Mucosa of descending colon (tissue), 3 donors: ENCODE results near the gene SLC23A2. TPM values are rescaled to one million over a fixed set of nuclear protein-coding genes. Genes with fewer than 3 reads are reported as not detected.

Source experiments
- ATAC-seq: fragments of 200-7000 bp; cut with Tn5 transposase; one replicate; pipeline ENCODE4 v1.9.1; 2020; ENCODE audit warnings: mild to moderate bottlenecking, moderate library complexity
- DNase-seq, 3 donors: peaks; one replicate each; pipeline ENCODE4 v3.0.0-alpha.2; 2020
- H3K36me3 ChIP-seq: fragments of 200-600 bp; one replicate; pipeline ENCODE4 v1.8.0; 2021; ENCODE audit warnings: low read depth, mild to moderate bottlenecking
- H3K4me1 ChIP-seq: fragments of 200-600 bp; one replicate; pipeline ENCODE4 v1.8.0; 2021; ENCODE audit warnings: low read depth, mild to moderate bottlenecking
- H3K4me3 ChIP-seq: fragments of 200-600 bp; one replicate; pipeline ENCODE4 v1.8.0; 2021; ENCODE audit warnings: mild to moderate bottlenecking
- H3K9me3 ChIP-seq: fragments of 200-600 bp; one replicate; pipeline ENCODE4 v1.8.0; 2021; ENCODE audit warnings: mild to moderate bottlenecking
- intact Hi-C, 2 donors: fragments of 100-400 bp; cut with DNase I in 1 of 2; cut with micrococcal nuclease in 1 of 2; formaldehyde crosslinking; loops; one replicate each; pipeline versions ENCODE4 v1.11.0 to v1.11.1; 2022; cut with DNase I, micrococcal nuclease
- total RNA-seq, 3 donors: library from RNA; stranded (reverse); fragmentation: NEBNext Ultra II Directional in 2 of 3; extraction: Animal tissue kit (Norgen Biotek cat#: 25700) in 2 of 3; gene quantifications; one replicate each; pipeline versions ENCODE4 v1.2.1 to v1.2.4, GENCODE V29; 2021 to 2023
- TF ChIP-seq, protein P1 (sequence below): fragments of 200-600 bp; IDR thresholded peaks from one replicate; pipeline ENCODE4 v1.8.0; 2022; ENCODE audit warnings: antibody characterized with exemption, mild to moderate bottlenecking
- donor health status: DM: no; HTN: no; CAD: no; lungs with moderate emphysema.
- donor health status: DM: no; HTN: no; CAD: no.
- donor health status: DM: no; HTN: yes; CAD: no.

The SLC23A2 gene
- total RNA-seq, 3 donors from 2014 or later, result 9.1 to 15.4 (median 9.4) TPM

DNA sequence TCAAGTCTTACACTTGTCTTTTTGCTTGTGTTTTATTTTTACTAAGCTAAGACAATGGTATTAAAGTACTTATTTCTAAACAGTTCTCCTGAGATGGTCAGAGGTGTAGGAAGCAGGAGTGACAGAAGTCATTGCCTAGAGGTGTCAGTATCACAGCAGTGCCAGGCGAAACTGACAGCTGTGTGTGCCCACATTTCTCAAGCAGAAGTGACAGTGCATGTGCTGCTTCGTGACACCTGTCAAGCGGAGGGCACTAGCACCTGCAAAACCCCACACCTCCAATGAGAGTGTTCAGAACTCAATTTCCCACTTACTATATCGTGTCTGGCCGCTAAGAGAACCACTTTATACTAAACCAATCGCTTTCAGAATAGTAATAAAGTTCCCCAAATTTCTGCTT is 82.8 kb downstream of the SLC23A2 start:
- peak; percentile 23 for ATAC-seq

DNA sequence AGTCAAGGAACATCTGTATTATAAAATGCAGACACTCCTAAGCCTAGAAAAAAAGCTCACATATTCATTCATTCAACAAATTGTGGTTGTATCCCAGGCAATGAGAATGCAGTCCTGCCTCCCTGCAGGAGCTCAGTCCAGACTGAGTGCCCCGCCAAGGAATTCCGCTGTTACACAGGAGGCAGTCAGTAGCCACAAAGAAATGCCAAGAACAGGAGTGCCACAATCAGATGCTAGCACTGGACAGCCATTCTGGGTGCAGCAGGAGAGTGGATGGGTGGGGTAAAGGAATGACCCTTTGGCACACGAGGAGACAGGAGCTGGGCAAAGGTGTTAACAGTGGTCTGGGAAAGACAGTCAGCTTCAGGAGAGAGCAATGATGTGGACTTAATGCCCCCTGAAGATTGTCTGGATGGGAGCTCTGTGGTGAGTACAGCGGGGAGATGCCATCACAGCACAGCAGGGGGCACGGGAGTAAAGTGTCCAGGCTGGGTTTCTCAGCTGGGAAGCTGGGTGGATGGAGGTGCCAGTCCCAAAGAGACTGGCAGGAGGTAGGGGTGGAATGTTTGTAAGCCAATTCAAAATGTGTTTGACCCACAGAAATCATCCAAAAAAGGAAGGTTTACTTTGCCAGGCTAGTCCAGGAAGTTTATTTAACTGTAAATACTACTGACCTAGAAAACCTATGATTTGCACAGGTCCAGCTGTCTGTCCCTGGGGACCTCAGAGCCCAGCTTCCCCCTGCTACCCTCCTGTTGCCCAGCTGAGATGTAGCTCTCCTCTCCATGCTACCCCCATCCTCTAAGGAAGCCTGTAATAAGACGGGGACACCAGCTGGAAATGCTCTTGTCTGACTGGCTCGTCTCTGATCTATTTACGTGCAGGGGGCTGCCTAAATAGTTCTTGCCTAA is 84.1 kb downstream of the SLC23A2 start:
- TF ChIP-seq, protein P1, sequence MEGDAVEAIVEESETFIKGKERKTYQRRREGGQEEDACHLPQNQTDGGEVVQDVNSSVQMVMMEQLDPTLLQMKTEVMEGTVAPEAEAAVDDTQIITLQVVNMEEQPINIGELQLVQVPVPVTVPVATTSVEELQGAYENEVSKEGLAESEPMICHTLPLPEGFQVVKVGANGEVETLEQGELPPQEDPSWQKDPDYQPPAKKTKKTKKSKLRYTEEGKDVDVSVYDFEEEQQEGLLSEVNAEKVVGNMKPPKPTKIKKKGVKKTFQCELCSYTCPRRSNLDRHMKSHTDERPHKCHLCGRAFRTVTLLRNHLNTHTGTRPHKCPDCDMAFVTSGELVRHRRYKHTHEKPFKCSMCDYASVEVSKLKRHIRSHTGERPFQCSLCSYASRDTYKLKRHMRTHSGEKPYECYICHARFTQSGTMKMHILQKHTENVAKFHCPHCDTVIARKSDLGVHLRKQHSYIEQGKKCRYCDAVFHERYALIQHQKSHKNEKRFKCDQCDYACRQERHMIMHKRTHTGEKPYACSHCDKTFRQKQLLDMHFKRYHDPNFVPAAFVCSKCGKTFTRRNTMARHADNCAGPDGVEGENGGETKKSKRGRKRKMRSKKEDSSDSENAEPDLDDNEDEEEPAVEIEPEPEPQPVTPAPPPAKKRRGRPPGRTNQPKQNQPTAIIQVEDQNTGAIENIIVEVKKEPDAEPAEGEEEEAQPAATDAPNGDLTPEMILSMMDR, result no peak
- no peak for DNase-seq

More for the DNA sequence above, 82.8 kb downstream of the SLC23A2 start:
- no peak for DNase-seq
- intact Hi-C loops, result no loop called here
- H3K9me3 ChIP-seq, result no peaks in the 10 kb centered on the region
- H3K4me1 ChIP-seq, result peaks cover 10% of the 10 kb centered on the region
- TF ChIP-seq, protein P1, result no peak
- no peaks in the 10 kb centered on the region for H3K36me3 ChIP-seq
- no peak overlapping the region for H3K4me3 ChIP-seq

DNA sequence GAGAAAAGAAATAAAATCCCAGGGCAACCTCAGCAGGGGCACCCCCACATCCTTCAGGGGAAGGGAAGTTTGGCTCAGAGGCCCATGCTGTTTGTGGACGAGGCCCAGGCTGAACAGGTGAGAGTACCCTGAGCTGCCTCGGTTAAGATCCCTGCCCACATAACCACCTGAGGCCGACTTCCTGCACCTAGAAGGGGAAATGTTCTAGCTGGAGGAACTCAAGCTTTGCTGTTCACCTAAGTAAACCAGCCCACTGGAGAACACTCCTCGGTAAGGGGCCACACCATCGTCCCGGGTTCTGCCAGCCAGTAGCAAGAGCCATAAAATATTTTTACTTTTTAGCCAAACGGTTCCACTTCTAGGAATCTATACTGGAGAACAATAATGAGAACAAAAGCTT is 88.2 kb downstream of the SLC23A2 start:
- H3K4me1 ChIP-seq, result peaks cover 10% of the 10 kb centered on the region
- ATAC-seq, result no peak
- TF ChIP-seq, protein P1, result no peak
- no peak overlapping the region for H3K4me3 ChIP-seq
- intact Hi-C loops, result no loop called here
- no peak for DNase-seq
- no peaks in the 10 kb centered on the region for H3K9me3 ChIP-seq
- H3K36me3 ChIP-seq, result no peaks in the 10 kb centered on the region

More for the DNA sequence above, 84.1 kb downstream of the SLC23A2 start:
- H3K4me3 ChIP-seq, result no peak overlapping the region
- H3K4me1 ChIP-seq, result peaks cover 10% of the 10 kb centered on the region
- intact Hi-C loops, result no loop called here
- H3K9me3 ChIP-seq, result no peaks in the 10 kb centered on the region
- ATAC-seq, result peak; percentile 46
- no peaks in the 10 kb centered on the region for H3K36me3 ChIP-seq

DNA sequence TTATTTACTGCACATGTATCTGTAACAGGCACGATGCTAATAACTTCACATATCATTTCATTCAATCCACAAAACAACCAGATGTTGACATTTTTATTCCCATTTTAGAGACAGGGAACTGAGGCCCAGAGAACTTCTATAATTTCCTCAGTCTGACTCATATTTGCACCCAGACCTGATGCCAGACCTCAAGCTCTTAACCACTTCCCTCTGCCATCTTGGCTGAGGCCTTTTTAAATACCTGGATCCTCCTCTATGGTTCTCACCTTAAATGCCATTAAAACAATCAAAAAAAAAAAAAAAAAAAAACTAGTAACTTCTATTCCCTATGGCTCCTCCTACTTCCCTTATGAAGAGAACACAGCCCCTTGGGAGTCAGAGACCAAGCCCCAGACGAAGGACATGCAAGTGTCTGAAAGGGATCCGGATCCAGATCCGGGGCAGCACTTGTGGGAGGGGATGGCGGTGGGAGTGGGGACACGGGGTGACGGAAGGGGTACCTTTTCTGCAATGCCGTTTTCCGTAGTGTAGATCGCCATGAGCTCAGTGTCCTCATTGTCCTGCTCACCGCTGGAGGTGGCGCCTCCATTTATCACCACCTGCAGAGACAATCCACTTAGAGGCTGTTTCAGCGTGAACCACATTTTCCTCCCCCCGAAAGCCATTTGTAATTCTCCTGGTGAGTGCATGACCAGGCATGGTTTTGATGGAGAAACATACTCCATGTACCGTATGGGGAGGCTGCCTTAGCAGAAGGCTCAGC is 88.7 kb downstream of the SLC23A2 start:
- Histone ChIP-seq H3K9me3 (no peaks in the 10 kb centered on the region), H3K4me1 (peaks cover 10% of the 10 kb centered on the region), H3K4me3 (no peak overlapping the region), H3K36me3 (no peaks in the 10 kb centered on the region)
- ATAC-seq (no peak), DNase-seq (no peak)
- TF ChIP-seq, protein P1, result no peak
- intact Hi-C loops, result no loop called here

DNA sequence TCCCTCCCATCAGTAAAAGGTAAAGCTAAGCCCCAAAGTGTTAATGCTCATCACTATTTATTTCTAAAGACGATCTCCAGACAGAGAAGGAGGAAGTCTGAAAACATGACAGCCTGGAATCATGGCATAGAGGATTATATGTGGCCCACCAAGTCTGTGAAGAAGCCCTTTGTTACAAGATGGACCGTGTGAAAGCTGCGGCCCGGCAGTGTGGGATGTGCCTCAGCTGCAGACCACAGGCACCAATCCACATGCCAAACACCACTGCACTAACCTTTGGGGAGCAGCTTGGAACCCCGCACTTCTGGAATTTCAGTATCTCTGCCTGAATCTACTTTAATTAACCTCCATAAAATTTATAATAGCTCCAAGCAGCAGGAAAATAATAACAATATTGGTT is 90.4 kb downstream of the SLC23A2 start:
- Histone ChIP-seq H3K4me3 (no peak overlapping the region), H3K36me3 (no peaks in the 10 kb centered on the region), H3K9me3 (no peaks in the 10 kb centered on the region), H3K4me1 (no peaks in the 10 kb centered on the region)
- TF ChIP-seq, protein P1, result no peak
- intact Hi-C loops, result no loop called here
- no peak for DNase-seq
- ATAC-seq, result no peak
